GM13977 (cell line): ENCODE data around the gene C6orf62.

ENCODE experiments used
- DNase-seq: peaks from one replicate; pipeline ENCODE4 v3.0.0; 2012; ENCODE audit warnings: low spot score
- in situ Hi-C: fragments of 300-500 bp; cut with MboI; formaldehyde crosslinking; loops from one replicate; pipeline ENCODE4 v1.12.0; 2022; ENCODE audit warnings: low sequenced_read_pairs, low pct_unique_long_range_greater_than_20kb, mixed read lengths, inconsistent platforms; ENCODE audit not compliant: unreplicated experiment
- TF ChIP-seq, protein P1 (sequence below): IDR thresholded peaks from 2 replicates; pipeline ENCODE4 v1.5.1; 2012; ENCODE audit warnings: mild to moderate bottlenecking, control low read depth; ENCODE audit not compliant: insufficient read depth; ENCODE audit errors: extremely low read depth, missing control alignments

Gene C6orf62

DNA sequence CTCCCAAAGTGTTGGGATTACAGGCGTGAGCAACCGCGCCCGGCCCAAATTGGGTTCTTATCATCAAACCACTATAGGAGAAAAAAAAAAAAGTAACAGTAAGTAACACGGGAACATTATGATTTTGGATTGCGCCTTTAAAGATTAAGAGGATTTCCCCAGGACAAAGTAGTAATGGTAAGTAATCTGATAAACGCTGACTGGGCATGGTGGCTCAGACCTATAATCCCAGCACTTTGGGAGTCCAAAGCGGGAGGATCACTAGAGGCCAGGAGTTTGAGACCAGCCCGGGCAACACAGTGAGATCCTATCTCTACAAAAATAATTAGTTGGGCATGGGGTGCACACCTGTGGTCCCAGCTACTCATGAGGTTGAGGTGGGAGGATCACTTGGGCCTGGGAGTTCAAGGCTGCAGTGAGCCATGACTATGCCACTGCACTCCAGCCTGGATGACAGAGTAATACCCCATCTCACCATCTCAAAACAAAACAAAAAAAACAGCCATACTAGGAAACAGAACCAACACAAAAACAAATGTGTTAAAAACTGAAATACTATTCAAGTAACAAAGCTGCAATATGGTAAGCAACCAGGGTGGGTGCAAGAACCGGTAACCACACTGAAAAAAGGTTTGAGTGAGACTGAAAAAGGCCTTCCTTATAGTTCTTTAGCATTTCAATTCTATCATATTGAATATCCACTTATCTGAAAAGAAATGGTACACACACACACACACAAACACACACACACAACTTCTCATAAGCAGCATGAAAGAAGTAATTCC is 8.2 kb downstream of the C6orf62 start:
- in situ Hi-C loops = loop anchor here (10.0 to 25.0 kb wide), 2 partner anchors 64 to 302 kb away; partner anchors contain the start of gene GMNN
- TF ChIP-seq, protein P1, sequence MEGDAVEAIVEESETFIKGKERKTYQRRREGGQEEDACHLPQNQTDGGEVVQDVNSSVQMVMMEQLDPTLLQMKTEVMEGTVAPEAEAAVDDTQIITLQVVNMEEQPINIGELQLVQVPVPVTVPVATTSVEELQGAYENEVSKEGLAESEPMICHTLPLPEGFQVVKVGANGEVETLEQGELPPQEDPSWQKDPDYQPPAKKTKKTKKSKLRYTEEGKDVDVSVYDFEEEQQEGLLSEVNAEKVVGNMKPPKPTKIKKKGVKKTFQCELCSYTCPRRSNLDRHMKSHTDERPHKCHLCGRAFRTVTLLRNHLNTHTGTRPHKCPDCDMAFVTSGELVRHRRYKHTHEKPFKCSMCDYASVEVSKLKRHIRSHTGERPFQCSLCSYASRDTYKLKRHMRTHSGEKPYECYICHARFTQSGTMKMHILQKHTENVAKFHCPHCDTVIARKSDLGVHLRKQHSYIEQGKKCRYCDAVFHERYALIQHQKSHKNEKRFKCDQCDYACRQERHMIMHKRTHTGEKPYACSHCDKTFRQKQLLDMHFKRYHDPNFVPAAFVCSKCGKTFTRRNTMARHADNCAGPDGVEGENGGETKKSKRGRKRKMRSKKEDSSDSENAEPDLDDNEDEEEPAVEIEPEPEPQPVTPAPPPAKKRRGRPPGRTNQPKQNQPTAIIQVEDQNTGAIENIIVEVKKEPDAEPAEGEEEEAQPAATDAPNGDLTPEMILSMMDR = no peak
- no peak for DNase-seq

DNA sequence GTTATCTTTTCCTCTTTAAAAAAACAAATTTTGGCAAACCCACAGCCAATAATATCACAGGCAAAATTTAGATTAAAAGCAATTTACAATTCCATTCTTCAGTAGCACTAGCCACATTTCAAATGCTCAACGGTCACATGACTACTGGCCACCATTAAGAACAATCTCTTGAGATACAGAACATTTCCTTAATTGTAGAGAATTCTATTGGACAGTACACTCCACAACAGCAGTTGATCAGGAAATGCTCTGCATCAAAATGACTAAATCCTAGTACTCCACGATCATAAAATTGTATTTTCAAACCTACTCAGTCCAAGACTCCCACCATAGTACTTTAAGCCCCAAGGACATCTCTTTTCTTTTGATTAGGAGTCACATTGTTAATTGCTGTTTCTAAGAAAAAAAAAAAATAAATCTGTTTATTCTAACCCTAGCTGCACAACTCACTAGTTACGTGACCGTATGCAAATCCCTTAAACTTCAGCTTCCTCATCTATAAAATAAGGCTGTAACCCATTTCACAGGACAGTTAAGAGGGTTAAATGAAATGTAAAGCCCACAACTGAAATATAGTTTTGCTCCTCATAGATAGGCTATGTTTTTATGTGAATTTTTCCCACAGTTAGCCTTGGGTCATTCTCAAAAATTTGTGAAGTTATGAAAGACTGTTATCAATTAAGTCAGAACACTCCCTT is 9.8 kb downstream of the C6orf62 start:
- in situ Hi-C loops = loop anchor here (25.0 kb wide), 1 partner anchor 303 kb away; no protein-coding TSS in a partner anchor
- no peak for DNase-seq
- TF ChIP-seq, protein P1 = no peak

DNA sequence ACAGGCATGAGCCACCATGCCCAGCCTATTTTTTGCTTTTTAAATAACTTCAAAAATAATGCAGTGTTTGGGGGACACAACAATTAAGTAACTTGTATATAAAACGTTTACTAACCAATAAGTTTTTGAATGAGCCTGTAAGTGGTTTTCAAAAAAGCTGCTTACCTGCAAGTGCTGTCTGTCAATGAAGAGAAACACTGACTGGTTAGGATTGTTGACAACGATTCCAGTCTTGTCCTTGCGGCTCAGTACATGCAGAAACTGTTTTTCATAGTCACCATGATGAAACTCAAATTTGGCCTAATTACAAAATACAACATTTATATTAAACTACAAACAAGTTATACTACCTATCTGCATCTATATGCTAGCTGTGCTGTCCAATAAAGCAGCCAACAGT is 10.3 kb downstream of the C6orf62 start:
- in situ Hi-C loops = loop anchor here (25.0 kb wide), 1 partner anchor 304 kb away; no protein-coding TSS in a partner anchor
- no peak for DNase-seq
- TF ChIP-seq, protein P1 = no peak

DNA sequence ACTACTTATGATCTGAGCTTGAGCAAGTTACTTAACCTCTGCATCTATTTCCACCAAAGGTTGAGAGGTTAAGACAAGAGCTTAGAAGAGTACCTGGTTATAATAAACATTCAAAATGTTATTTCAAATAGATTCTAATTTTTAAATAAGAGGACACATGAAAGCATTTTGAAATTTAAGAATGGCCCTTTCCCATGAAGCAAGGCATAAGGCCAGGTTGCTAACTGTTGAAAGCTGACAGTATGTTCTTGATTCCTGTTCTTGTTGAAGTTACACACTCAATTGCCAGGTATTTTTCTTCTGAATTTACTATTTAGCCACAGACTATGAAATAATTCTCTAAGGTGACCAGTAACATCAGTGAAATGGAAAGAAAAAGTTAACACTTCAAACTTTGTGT is 14.5 kb downstream of the C6orf62 start:
- in situ Hi-C loops = loop anchor here (25.0 kb wide), 1 partner anchor 308 kb away; no protein-coding TSS in a partner anchor
- DNase-seq = no peak
- TF ChIP-seq, protein P1 = no peak

DNA sequence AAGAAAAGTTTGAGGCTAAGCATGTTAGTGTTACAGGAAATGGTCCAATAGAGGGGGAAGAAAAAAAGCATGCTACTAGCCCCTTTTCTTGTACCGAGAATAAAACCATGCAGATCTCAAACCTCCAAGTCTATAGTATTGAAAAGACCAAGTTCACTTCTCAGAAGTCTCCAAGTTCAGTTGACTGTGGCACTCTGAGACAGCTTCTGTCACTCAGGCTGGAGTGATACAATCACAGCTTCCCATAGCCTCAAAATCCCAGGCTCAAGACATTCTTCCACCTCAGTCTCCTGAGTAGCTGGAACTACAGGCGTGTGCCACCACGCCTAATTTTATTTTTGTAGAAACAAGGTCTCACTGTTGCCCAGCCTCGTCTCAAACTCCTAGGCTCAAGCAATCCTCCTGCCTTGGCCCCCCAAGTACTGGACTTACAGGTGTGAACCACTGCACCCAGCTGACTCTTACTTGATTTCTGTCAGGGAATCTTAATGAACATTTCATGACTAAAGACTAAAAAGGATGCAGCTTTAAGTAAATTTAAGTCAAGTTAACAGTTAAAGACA is 16.2 kb downstream of the C6orf62 start:
- in situ Hi-C loops = loop anchor here (25.0 kb wide), 1 partner anchor 310 kb away; no protein-coding TSS in a partner anchor
- TF ChIP-seq, protein P1 = no peak
- DNase-seq = no peak
